Stimulated activated memory B cell treated with anti-CD40 and anti-IgM and Interleukin-4, amounts not matched to agents 10 μg/mL and 1 μg/mL and 100 μg/mL, for 72 hours (primary cell): ENCODE results near the gene DISP3.

ENCODE experiments used
- ATAC-seq: fragments of 150-1000 bp; cut with Tn5 transposase; 2 replicates; pipeline ENCODE4 v1.10.0; 2021
- H3K27ac Mint-ChIP-seq: one replicate; pipeline ENCODE4 v1.8.0; 2022; ENCODE audit warnings: mild to moderate bottlenecking, mixed read lengths
- H3K27me3 Mint-ChIP-seq: one replicate; pipeline ENCODE4 v1.8.0; 2022; ENCODE audit warnings: mixed read lengths
- H3K36me3 Mint-ChIP-seq: one replicate; pipeline ENCODE4 v1.8.0; 2022; ENCODE audit warnings: mixed read lengths
- H3K4me1 Mint-ChIP-seq: one replicate; pipeline ENCODE4 v1.8.0; 2022; ENCODE audit warnings: mixed read lengths
- H3K4me3 Mint-ChIP-seq: one replicate; pipeline ENCODE4 v1.8.0; 2022; ENCODE audit warnings: mild to moderate bottlenecking, moderate library complexity, mixed read lengths
- H3K9me3 Mint-ChIP-seq: one replicate; pipeline ENCODE4 v1.8.0; 2022; ENCODE audit warnings: mixed read lengths

Gene DISP3

DNA sequence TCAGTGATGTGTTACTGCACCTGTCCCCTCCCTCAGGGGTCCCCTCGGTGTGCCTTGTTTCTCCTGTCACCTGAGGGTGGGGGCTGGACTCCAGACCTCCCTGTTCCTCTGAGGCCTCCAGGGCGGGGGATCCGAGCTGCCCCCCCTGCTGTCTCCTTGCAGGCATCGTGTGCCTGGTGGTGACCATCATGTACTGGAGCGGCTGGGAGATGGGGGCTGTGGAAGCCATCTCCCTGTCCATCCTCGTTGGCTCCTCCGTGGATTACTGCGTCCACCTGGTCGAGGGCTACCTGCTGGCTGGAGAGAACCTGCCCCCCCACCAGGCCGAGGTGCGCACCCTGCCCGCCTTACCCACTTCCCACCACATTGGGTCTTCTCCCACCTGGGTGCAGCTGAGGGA, 56.4 kb downstream of the DISP3 start:
- H3K36me3 Mint-ChIP-seq, result no peaks in the 10 kb centered on the region
- peaks cover 39% of the 10 kb centered on the region for H3K27me3 Mint-ChIP-seq
- H3K27ac Mint-ChIP-seq, result no peak overlapping the region
- ATAC-seq, result no peak
- H3K4me3 Mint-ChIP-seq, result no peak overlapping the region
- H3K9me3 Mint-ChIP-seq, result no peaks in the 10 kb centered on the region
- H3K4me1 Mint-ChIP-seq, result no peaks in the 10 kb centered on the region

- Mint-ChIP-seq H3K4me3 (no peak overlapping the region), H3K27me3 (peaks cover 38% of the 10 kb centered on the region), H3K27ac (no peak overlapping the region), H3K9me3 (no peaks in the 10 kb centered on the region), H3K4me1 (no peaks in the 10 kb centered on the region), H3K36me3 (no peaks in the 10 kb centered on the region)
- no peak for ATAC-seq
Observed at GRCh38 chr1:11535761-11536572, 57.0 kb downstream of the DISP3 start.

DNA sequence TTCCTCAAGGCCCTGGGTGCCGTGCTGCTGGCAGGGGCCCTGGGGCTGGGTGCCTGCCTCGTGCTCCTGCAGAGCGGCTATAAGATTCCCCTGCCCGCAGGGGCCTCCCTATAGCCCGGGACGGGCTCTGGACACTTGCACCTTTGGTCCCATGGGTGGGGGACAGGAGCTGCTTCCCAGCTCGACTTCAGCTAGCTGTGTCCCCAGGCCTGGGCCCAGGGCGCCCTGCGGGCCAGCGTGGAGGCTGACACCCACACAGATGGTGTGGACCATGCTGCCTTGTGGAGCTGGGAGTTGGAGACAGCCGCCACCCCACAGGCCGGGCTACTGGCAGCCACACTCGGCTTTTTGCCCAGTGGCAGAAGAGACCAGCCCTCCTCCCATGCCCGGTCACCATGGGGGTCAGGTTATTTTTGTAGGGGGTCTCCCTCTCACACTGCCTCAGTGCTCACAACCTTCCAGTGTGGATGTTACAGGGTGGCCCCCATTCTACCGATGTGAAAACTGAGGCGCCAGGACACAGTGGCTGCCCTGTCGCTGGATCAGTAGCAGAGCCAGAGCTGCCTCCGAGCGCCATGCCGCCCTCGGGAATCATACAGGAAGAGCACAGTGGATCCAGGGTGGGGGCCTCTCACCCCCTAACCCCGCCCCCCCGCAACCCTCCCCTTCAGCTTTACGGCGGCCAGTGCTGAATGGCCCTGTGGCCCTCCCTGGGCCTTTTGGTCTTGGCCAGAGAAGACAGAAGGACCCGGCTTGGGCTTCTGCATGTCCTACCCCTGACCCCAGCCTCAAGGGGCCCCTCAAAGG, 57.8 kb downstream of the DISP3 start:
- no peaks in the 10 kb centered on the region for H3K4me1 Mint-ChIP-seq
- H3K27me3 Mint-ChIP-seq, result peaks cover 36% of the 10 kb centered on the region
- H3K27ac Mint-ChIP-seq, result no peak overlapping the region
- H3K36me3 Mint-ChIP-seq, result no peaks in the 10 kb centered on the region
- H3K4me3 Mint-ChIP-seq, result no peak overlapping the region
- ATAC-seq, result no peak
- no peaks in the 10 kb centered on the region for H3K9me3 Mint-ChIP-seq

DNA sequence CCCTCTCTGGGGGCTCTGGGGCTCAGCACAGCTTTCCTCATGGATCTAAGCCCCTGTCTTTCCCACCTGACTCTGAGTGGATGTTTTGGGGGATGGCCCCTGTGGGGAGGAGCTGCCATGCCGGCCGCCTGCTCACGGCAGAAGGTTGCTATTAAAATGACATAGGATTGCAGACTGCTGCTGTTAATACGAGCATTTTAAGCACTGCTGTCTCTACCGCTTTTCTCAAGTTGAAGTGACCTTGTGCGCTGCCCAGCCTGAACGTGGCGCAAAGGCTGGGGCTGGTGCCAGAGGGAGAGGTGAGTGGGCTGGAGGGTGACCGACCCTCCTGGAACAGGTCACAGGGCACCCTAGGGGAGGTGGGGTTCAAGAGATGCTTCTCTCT, 58.4 kb downstream of the DISP3 start:
- ATAC-seq, result no peak
- H3K9me3 Mint-ChIP-seq, result no peaks in the 10 kb centered on the region
- no peak overlapping the region for H3K27ac Mint-ChIP-seq
- H3K27me3 Mint-ChIP-seq, result peaks cover 36% of the 10 kb centered on the region
- no peaks in the 10 kb centered on the region for H3K4me1 Mint-ChIP-seq
- no peaks in the 10 kb centered on the region for H3K36me3 Mint-ChIP-seq
- no peak overlapping the region for H3K4me3 Mint-ChIP-seq

DNA sequence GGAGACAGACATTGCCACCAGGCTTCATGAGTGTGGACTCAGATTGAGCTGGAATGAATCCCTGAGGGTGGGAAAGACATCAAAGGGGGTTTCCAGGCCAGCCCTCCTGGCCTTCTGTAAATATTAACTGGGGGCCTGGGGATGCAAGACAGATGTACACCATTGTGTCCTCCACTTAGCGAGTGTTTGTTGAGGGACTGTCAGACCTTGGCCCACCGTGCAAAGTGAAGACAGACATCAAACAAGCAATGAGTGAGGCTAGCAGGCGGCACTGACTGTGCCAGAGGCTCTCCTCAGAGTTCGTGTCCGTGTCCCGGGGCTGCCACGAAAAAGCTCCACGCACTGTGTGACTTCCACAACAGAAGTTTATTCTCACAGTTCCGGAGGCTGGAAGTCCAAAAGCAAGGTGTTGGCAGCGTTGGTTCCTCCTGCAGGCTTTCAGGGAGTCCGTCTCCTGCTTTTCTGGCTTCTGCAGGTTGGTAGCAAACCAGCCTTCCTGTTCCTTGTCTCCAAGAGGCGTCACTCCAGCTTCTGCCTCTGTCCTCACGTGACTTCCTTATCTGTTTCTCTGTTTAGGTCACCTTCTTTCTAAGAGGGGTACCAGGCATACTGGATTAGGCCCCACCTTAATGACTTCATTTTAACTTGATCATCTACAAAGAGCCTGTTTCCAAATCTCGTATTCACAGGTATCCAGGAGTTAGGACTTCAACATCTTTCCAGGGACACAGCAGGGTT, 59.1 kb downstream of the DISP3 start:
- no peak for ATAC-seq
- H3K27ac Mint-ChIP-seq, result no peak overlapping the region
- H3K4me1 Mint-ChIP-seq, result no peaks in the 10 kb centered on the region

GRCh38 chr1:11538886-11539285, 59.9 kb downstream of the DISP3 start:
- Mint-ChIP-seq H3K9me3 (no peaks in the 10 kb centered on the region), H3K4me1 (no peaks in the 10 kb centered on the region), H3K27me3 (peaks cover 36% of the 10 kb centered on the region), H3K4me3 (no peak overlapping the region), H3K27ac (no peak overlapping the region), H3K36me3 (no peaks in the 10 kb centered on the region)
- no peak for ATAC-seq

More for the DNA sequence above, 59.1 kb downstream of the DISP3 start:
- Mint-ChIP-seq H3K9me3 (no peaks in the 10 kb centered on the region), H3K4me3 (no peak overlapping the region), H3K36me3 (no peaks in the 10 kb centered on the region), H3K27me3 (peaks cover 36% of the 10 kb centered on the region)

- ATAC-seq, result no peak
- Mint-ChIP-seq H3K27ac (no peak overlapping the region), H3K27me3 (peaks cover 40% of the 10 kb centered on the region), H3K4me1 (no peaks in the 10 kb centered on the region), H3K9me3 (no peaks in the 10 kb centered on the region), H3K4me3 (no peak overlapping the region), H3K36me3 (no peaks in the 10 kb centered on the region)
Observed at GRCh38 chr1:11539850-11540772, 61.2 kb downstream of the DISP3 start.

DNA sequence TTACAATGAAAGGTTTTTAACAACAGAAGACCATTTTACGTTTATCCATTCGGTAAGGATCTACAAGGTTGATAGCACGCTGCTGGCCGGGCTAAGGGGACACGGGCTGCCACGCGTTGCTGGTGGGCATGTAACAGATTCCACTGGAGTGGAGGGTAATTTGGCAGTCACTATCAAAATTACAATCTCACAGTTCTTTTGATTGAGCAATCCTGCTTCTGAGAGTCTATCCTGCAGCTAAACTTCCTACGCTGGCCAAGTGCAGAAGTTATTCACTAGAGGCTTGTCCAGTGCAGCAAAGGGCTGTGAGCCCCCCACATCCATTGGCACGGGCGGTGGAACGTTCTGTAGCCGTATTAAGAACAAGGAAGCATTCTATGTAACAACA, 61.8 kb downstream of the DISP3 start:
- no peak for ATAC-seq

DNA sequence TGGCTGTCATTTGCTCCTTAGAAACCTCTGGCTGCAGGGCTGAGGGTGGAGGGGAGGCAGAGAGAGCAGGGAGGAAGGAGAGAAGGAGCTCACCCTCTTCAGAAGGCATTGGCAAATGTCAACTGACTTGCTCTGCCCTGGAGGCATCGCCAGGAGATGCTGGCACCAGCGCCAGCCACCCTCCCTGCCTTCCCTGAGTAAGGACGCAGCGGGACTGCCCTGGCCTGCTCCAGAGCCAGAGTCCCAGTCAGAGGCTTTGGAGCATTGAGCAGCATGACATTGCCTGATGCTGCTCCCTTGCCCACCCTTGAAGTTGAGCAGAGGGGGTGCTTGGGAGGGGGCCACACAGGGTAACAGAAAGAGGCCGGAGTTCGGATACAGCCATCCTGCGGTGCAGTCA, 62.3 kb downstream of the DISP3 start:
- H3K36me3 Mint-ChIP-seq, result no peaks in the 10 kb centered on the region
- H3K27me3 Mint-ChIP-seq, result peaks cover 31% of the 10 kb centered on the region
- ATAC-seq, result no peak
- no peaks in the 10 kb centered on the region for H3K4me1 Mint-ChIP-seq
- H3K27ac Mint-ChIP-seq, result no peak overlapping the region
- no peak overlapping the region for H3K4me3 Mint-ChIP-seq
- H3K9me3 Mint-ChIP-seq, result no peaks in the 10 kb centered on the region

More for the DNA sequence above, 61.8 kb downstream of the DISP3 start:
- Mint-ChIP-seq H3K36me3 (no peaks in the 10 kb centered on the region), H3K4me3 (no peak overlapping the region), H3K4me1 (no peaks in the 10 kb centered on the region), H3K27ac (no peak overlapping the region), H3K9me3 (no peaks in the 10 kb centered on the region), H3K27me3 (peaks cover 36% of the 10 kb centered on the region)

- Mint-ChIP-seq H3K27ac (no peak overlapping the region), H3K4me1 (no peaks in the 10 kb centered on the region), H3K36me3 (no peaks in the 10 kb centered on the region), H3K9me3 (no peaks in the 10 kb centered on the region), H3K27me3 (peaks cover 26% of the 10 kb centered on the region), H3K4me3 (no peak overlapping the region)
- ATAC-seq, result no peak
Observed at GRCh38 chr1:11541956-11542355, 63.0 kb downstream of the DISP3 start.

DNA sequence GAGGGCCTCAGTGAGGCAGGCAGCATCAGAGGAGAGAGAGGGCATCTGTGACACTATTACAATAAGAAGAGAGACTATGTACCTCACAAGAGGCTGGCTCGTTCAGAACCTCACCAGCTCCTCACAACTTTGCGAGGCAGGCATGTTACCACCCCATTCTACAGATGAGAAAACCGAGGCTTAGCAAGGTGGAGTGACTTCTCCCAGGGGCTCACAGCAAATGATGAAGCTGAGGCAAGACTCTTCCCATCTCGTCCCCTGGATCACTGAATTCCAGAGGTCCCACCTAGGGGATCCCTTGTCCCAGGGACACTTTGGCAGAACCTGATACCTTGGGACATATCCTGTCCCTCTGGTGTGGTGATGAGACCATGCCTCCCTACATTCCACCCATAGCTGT, 64.4 kb downstream of the DISP3 start:
- no peak for ATAC-seq
- Mint-ChIP-seq H3K36me3 (no peaks in the 10 kb centered on the region), H3K4me1 (no peaks in the 10 kb centered on the region)

GRCh38 chr1:11543796-11544195, 64.8 kb downstream of the DISP3 start:
- no peak overlapping the region for H3K27ac Mint-ChIP-seq
- peaks cover 39% of the 10 kb centered on the region for H3K27me3 Mint-ChIP-seq
- no peaks in the 10 kb centered on the region for H3K4me1 Mint-ChIP-seq
- ATAC-seq, result no peak
- H3K9me3 Mint-ChIP-seq, result no peaks in the 10 kb centered on the region
- no peaks in the 10 kb centered on the region for H3K36me3 Mint-ChIP-seq
- H3K4me3 Mint-ChIP-seq, result no peak overlapping the region

More for the DNA sequence above, 64.4 kb downstream of the DISP3 start:
- H3K9me3 Mint-ChIP-seq, result no peaks in the 10 kb centered on the region
- H3K4me3 Mint-ChIP-seq, result no peak overlapping the region
- H3K27me3 Mint-ChIP-seq, result peaks cover 35% of the 10 kb centered on the region
- H3K27ac Mint-ChIP-seq, result no peak overlapping the region

- peaks cover 38% of the 10 kb centered on the region for H3K27me3 Mint-ChIP-seq
Observed at GRCh38 chr1:11546456-11546855, 67.5 kb downstream of the DISP3 start.

DNA sequence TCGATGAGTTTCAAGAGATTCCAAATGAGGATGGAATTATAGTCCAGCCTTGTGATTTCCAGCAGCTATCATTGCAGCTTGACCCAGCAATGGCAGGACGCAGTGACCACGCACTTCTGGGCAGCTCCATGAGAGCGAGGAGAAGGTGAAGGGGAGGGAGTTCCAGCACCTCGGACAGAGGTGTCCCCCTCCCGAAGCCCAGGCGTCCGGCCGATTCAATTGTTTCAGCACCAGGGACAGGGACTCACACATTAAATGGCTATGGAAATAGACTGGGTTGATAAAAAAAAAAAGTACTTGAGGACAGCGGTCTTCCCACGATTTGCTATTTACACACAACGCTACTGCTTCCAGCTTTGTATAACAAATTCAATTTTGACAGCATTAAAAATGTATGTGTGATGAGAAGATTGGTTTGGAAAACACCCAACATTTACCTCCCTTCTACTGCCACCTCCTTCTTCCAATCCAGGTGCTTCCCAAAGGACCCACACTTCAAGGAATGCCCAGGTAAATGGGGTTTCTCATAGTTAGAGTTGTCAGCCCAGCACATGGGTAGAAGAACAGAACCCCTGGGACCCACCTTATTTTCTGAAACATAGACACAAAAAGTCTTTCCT, 71.8 kb downstream of the DISP3 start:
- Mint-ChIP-seq H3K36me3 (no peaks in the 10 kb centered on the region), H3K27me3 (peaks cover 57% of the 10 kb centered on the region), H3K9me3 (no peaks in the 10 kb centered on the region), H3K27ac (no peak overlapping the region), H3K4me1 (no peaks in the 10 kb centered on the region), H3K4me3 (no peak overlapping the region)
- ATAC-seq, result no peak

More at GRCh38 chr1:11546456-11546855, 67.5 kb downstream of the DISP3 start:
- Mint-ChIP-seq H3K9me3 (no peaks in the 10 kb centered on the region), H3K36me3 (no peaks in the 10 kb centered on the region), H3K27ac (no peak overlapping the region), H3K4me3 (no peak overlapping the region), H3K4me1 (no peaks in the 10 kb centered on the region)
- ATAC-seq, result no peak
